ENCODE measurements around the gene PILRA.
"Not testable (repeated sequence)": the region's sequence is repeated elsewhere in the genome, so short reads cannot be mapped to it uniquely, and the experiment has no call there.

- TF ChIP-seq SP1 (IDR thresholded peaks at IDR 0.05; ENCODE audit: low read depth, low read length); RAD21 (IDR thresholded peaks at IDR 0.05 in 1 of 2, conservative IDR thresholded peaks at IDR 0.05 in 1 of 2; ENCODE audit: low read depth in 2 of 2, low read length in 2 of 2); CTCF (IDR thresholded peaks at IDR 0.05; ENCODE audit: control extremely low read depth in 1 of 3, insufficient read depth in 1 of 3, low read depth in 1 of 3, low read length in 3 of 3); CEBPB (IDR thresholded peaks at IDR 0.05; ENCODE audit: low read depth, low read length); POLR2A (IDR thresholded peaks at IDR 0.05; ENCODE audit: control extremely low read depth in 1 of 2, low read depth in 2 of 2, low read length in 2 of 2); EP300 (IDR thresholded peaks at IDR 0.05; ENCODE audit: borderline replicate concordance in 1 of 2, low read depth in 2 of 2, low read length in 2 of 2); BACH1 (IDR thresholded peaks at IDR 0.05; ENCODE audit: low read length); POLR2AphosphoS5 (IDR thresholded peaks at IDR 0.05; ENCODE audit: low read depth, low read length); NANOG (IDR thresholded peaks at IDR 0.05; ENCODE audit: insufficient read depth, low read depth, low read length, poor library complexity, severe bottlenecking); YY1 (IDR thresholded peaks at IDR 0.05; ENCODE audit: low read depth, low read length); CBX5 (IDR thresholded peaks at IDR 0.05; ENCODE audit: low read depth, low read length): not testable (repeated sequence)
Observed at GRCh38 chr7:100365998-100366367, 7.3 kb upstream of the PILRA start.
